ENCODE results near the gene BLMH. TPM values are rescaled to one million over a fixed set of nuclear protein-coding genes. Genes with fewer than 3 reads are reported as not detected.

Gene BLMH
- total and polyA plus RNA-seq, 2 donors (not counting 3 experiments of a cell fraction or from before 2014, with no cell fraction given) = 24.6 to 65.8 TPM

DNA sequence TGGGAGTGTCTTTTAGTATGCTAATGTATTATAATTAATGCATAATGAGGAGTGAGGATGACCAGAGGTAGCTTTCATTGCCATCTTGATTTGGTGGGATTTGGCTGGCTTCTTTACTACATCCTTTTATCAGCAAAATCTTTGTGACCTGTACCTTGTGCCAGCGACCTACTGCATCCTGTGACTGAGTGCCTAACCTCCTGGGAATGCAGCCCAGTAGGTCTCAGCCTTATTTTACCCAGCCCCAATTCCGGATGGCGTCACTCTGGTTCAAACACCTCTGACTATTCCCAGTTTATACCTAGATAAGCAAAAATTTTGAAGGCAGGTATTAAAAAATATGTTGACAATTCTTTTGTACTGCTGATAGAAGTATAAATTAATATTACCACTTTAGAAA lies 10.5 kb upstream of the BLMH start:
- H3K9me1 ChIP-seq (replicated peaks; ENCODE audit: control insufficient read depth, extremely low read depth, insufficient read depth, low read length) = no peaks in the 10 kb centered on the region
- no peaks in the 10 kb centered on the region for H3K4me1 ChIP-seq (ENCODE audit: control insufficient read depth, extremely low read depth, insufficient read depth, low read length)
- ChIA-PET POLR2A (no interaction called here), CTCF (interaction anchor here (0.7 to 2.3 kb wide), 2 partner anchors 14 to 918 kb away, joined by 3 to 6 read pairs; no protein-coding TSS in a partner anchor)
- dilution Hi-C loops (cut with MboI; ENCODE audit: extremely low pct_ligation_motif_present, low sequenced_read_pairs) = no loop called here
- no peak overlapping the region for H3K9ac ChIP-seq (replicated peaks; ENCODE audit: extremely low read depth, insufficient read depth, low read length)
- no peak overlapping the region for H3K4me3 ChIP-seq (replicated peaks in 1 of 3; ENCODE audit: insufficient read depth in 1 of 3, low read depth in 1 of 3, low read length in 3 of 3)
- intact Hi-C loops (cut with micrococcal nuclease) = no loop called here
- H3K4me2 ChIP-seq (ENCODE audit: insufficient read depth, low read length) = no peak overlapping the region
- no TSS peak for BruUV-seq (replicated peaks)
- DNase-seq (ENCODE audit: low read depth, low spot score) (no peak), FAIRE-seq (no peak)
- no peak overlapping the region for H2AFZ ChIP-seq (ENCODE audit: low read depth, low read length)
- TF ChIP-seq EZH2 (IDR thresholded peaks at IDR 0.05; ENCODE audit: borderline replicate concordance, low read depth, low read length, severe bottlenecking) = no peak
- no peak for TF ChIP-seq JUN (IDR thresholded peaks at IDR 0.05; ENCODE audit: borderline replicate concordance, insufficient read depth, insufficient read length, low read depth)
- H3K36me3 ChIP-seq (ENCODE audit: control insufficient read depth in 2 of 2, extremely low read depth in 1 of 2, insufficient read depth in 2 of 2, low read length in 2 of 2) = no peaks in the 10 kb centered on the region
- H3K9me3 ChIP-seq (replicated peaks; ENCODE audit: control insufficient read depth, insufficient read depth, low read length) = no peaks in the 10 kb centered on the region
- H3K27ac ChIP-seq (ENCODE audit: insufficient read depth, low read depth, low read length) = no peak overlapping the region
- no peaks in the 10 kb centered on the region for H3K79me2 ChIP-seq (ENCODE audit: control insufficient read depth, insufficient read depth, low read length)
- no peaks in the 10 kb centered on the region for H3K27me3 ChIP-seq (ENCODE audit: control insufficient read depth in 2 of 2, insufficient read depth in 2 of 2, low read length in 2 of 2)
- H4K20me1 ChIP-seq (replicated peaks; ENCODE audit: control insufficient read depth, extremely low read depth, insufficient read depth, low read length) = no peaks in the 10 kb centered on the region

DNA sequence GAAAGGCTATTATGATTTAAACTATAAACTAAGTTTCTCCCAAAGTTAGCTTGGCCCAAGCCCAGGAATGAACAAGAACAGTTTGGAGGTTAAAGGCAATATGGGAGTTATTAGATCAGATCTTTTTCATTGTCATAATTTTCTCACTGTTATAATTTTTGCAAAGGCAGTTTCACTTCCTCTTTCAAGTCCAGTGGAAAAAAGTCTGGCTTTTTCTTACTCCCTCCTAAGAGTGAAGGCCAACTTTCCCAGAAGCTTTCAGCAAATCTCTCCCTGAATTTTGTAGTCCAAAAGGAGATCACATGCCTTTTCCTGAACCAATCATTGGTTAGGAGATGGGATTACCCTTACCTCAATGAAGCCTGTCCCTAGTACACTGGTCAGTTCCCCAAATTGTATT lies 9.1 kb upstream of the BLMH start:
- Histone ChIP-seq H3K9ac (replicated peaks; ENCODE audit: extremely low read depth, insufficient read depth, low read length) (no peak overlapping the region), H2AFZ (ENCODE audit: low read depth, low read length) (no peak overlapping the region), H4K20me1 (replicated peaks; ENCODE audit: control insufficient read depth, extremely low read depth, insufficient read depth, low read length) (no peaks in the 10 kb centered on the region), H3K4me2 (ENCODE audit: insufficient read depth, low read length) (no peak overlapping the region), H3K4me1 (ENCODE audit: control insufficient read depth, extremely low read depth, insufficient read depth, low read length) (no peaks in the 10 kb centered on the region), H3K79me2 (ENCODE audit: control insufficient read depth, insufficient read depth, low read length) (no peaks in the 10 kb centered on the region), H3K9me3 (replicated peaks; ENCODE audit: control insufficient read depth, insufficient read depth, low read length) (no peaks in the 10 kb centered on the region), H3K36me3 (ENCODE audit: control insufficient read depth in 2 of 2, extremely low read depth in 1 of 2, insufficient read depth in 2 of 2, low read length in 2 of 2) (no peaks in the 10 kb centered on the region), H3K4me3 (replicated peaks in 1 of 3; ENCODE audit: insufficient read depth in 1 of 3, low read depth in 1 of 3, low read length in 3 of 3) (no peak overlapping the region), H3K9me1 (replicated peaks; ENCODE audit: control insufficient read depth, extremely low read depth, insufficient read depth, low read length) (no peaks in the 10 kb centered on the region), H3K27ac (ENCODE audit: insufficient read depth, low read depth, low read length) (no peak overlapping the region), H3K27me3 (ENCODE audit: control insufficient read depth in 2 of 2, insufficient read depth in 2 of 2, low read length in 2 of 2) (no peaks in the 10 kb centered on the region)
- DNase-seq (ENCODE audit: low read depth, low spot score) = no peak
- intact Hi-C loops (cut with micrococcal nuclease) (no loop called here), dilution Hi-C loops (cut with MboI; ENCODE audit: extremely low pct_ligation_motif_present, low sequenced_read_pairs) (no loop called here)
- ChIA-PET POLR2A (no interaction called here), CTCF (interaction anchor here (0.7 kb wide), 1 partner anchor 81 kb away, joined by 3 read pairs; no protein-coding TSS in a partner anchor)
- TF ChIP-seq EZH2 (IDR thresholded peaks at IDR 0.05; ENCODE audit: borderline replicate concordance, low read depth, low read length, severe bottlenecking) = no peak
- TF ChIP-seq FOS (IDR thresholded peaks at IDR 0.05; ENCODE audit: borderline replicate concordance, insufficient read depth, low read length) = no peak
- TF ChIP-seq JUN (IDR thresholded peaks at IDR 0.05; ENCODE audit: borderline replicate concordance, insufficient read depth, insufficient read length, low read depth) = no peak
- TF ChIP-seq MYC (IDR thresholded peaks at IDR 0.05; ENCODE audit: low read depth, low read length) = no peak
- no peak for TF ChIP-seq POLR2AphosphoS5 (IDR thresholded peaks at IDR 0.05; ENCODE audit: insufficient read depth, low read depth, low read length)
- TF ChIP-seq GATA2 (IDR thresholded peaks at IDR 0.05; ENCODE audit: insufficient read depth, insufficient read length, low read depth, low read length) = no peak
- no peak for TF ChIP-seq POLR2A (IDR thresholded peaks at IDR 0.05; ENCODE audit: low read depth, low read length)
- TF ChIP-seq CTCF (IDR thresholded peaks at IDR 0.05; ENCODE audit: extremely low read depth in 1 of 2, insufficient read depth in 1 of 2, low read depth in 1 of 2, low read length in 2 of 2) = no peak
- TF ChIP-seq, protein P1, sequence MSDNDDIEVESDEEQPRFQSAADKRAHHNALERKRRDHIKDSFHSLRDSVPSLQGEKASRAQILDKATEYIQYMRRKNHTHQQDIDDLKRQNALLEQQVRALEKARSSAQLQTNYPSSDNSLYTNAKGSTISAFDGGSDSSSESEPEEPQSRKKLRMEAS (IDR thresholded peaks at IDR 0.05; ENCODE audit: insufficient read depth, insufficient read length) = no peak
- no peak for FAIRE-seq
- BruUV-seq (replicated peaks) = no TSS peak

Data from endothelial cell of umbilical vein (primary cell).